Nephron progenitor cell (in vitro differentiated cells): Measurements from ENCODE around the gene BARX1.
"Not testable (repeated sequence)": the region's sequence is repeated elsewhere in the genome, so short reads cannot be mapped to it uniquely, and the experiment has no call there.

Experiments
- DNase-seq: peaks from one replicate; pipeline ENCODE4 v3.0.0; 2021
- H3K27ac Mint-ChIP-seq: 2 replicates; pipeline ENCODE4 v1.8.0; 2021; ENCODE audit warnings: mild to moderate bottlenecking, moderate library complexity, mixed read lengths
- H3K27me3 Mint-ChIP-seq: 2 replicates; pipeline ENCODE4 v1.8.0; 2021; ENCODE audit warnings: mild to moderate bottlenecking, low read depth, mixed read lengths; ENCODE audit not compliant: poor library complexity
- H3K36me3 Mint-ChIP-seq: 2 replicates; pipeline ENCODE4 v1.8.0; 2021; ENCODE audit warnings: low read depth, mixed read lengths
- H3K4me1 Mint-ChIP-seq: 2 replicates; pipeline ENCODE4 v1.8.0; 2021; ENCODE audit warnings: mixed read lengths
- H3K4me3 Mint-ChIP-seq: 2 replicates; pipeline ENCODE4 v1.8.0; 2021; ENCODE audit warnings: mild to moderate bottlenecking, moderate library complexity, mixed read lengths
- H3K9me3 Mint-ChIP-seq: 2 replicates; pipeline ENCODE4 v1.8.0; 2021; ENCODE audit warnings: mild to moderate bottlenecking, moderate library complexity, mixed read lengths
- CTCF ChIP-seq: fragments of 200-600 bp; sonication (generic); IDR thresholded peaks from 2 replicates; pipeline ENCODE4 v1.5.0; 2021; ENCODE audit warnings: antibody characterized with exemption

The BARX1 gene

GRCh38 chr9:93945400-93946337 is 9.5 kb downstream of the BARX1 start:
- TF ChIP-seq CTCF = no peak
- peaks cover 12% of the 10 kb centered on the region for H3K9me3 Mint-ChIP-seq
- H3K4me3 Mint-ChIP-seq = peak overlapping the region; percentile 76
- H3K27me3 Mint-ChIP-seq = peaks cover 100% of the 10 kb centered on the region
- peaks cover 45% of the 10 kb centered on the region for H3K4me1 Mint-ChIP-seq
- no peak overlapping the region for H3K27ac Mint-ChIP-seq
- no peaks in the 10 kb centered on the region for H3K36me3 Mint-ChIP-seq
- DNase-seq = no peak

- H3K27ac Mint-ChIP-seq = no peak overlapping the region
- peaks cover 36% of the 10 kb centered on the region for H3K4me1 Mint-ChIP-seq
- H3K27me3 Mint-ChIP-seq = peaks cover 100% of the 10 kb centered on the region
- no peaks in the 10 kb centered on the region for H3K36me3 Mint-ChIP-seq
- no peak for DNase-seq
- TF ChIP-seq CTCF = peak; percentile 15
- H3K4me3 Mint-ChIP-seq = no peak overlapping the region
- H3K9me3 Mint-ChIP-seq = peaks cover 8% of the 10 kb centered on the region
These were observed 11.1 kb downstream of the BARX1 start for GRCh38 chr9:93944011-93944410.

- no peak for TF ChIP-seq CTCF
- no peak for DNase-seq
- H3K4me1 Mint-ChIP-seq = peaks cover 25% of the 10 kb centered on the region
- H3K27me3 Mint-ChIP-seq = peaks cover 99% of the 10 kb centered on the region
- no peaks in the 10 kb centered on the region for H3K36me3 Mint-ChIP-seq
- H3K4me3 Mint-ChIP-seq = no peak overlapping the region
- no peak overlapping the region for H3K27ac Mint-ChIP-seq
- H3K9me3 Mint-ChIP-seq = peaks cover 8% of the 10 kb centered on the region
These were observed 13.0 kb downstream of the BARX1 start for GRCh38 chr9:93942161-93942560.

GRCh38 chr9:93941493-93941892 is 13.7 kb downstream of the BARX1 start:
- TF ChIP-seq CTCF = no peak
- peaks cover 8% of the 10 kb centered on the region for H3K9me3 Mint-ChIP-seq
- no peak overlapping the region for H3K4me3 Mint-ChIP-seq
- H3K27me3 Mint-ChIP-seq = peaks cover 99% of the 10 kb centered on the region
- DNase-seq = no peak
- H3K36me3 Mint-ChIP-seq = no peaks in the 10 kb centered on the region
- H3K27ac Mint-ChIP-seq = no peak overlapping the region
- H3K4me1 Mint-ChIP-seq = peaks cover 25% of the 10 kb centered on the region

- Mint-ChIP-seq H3K27me3 (peaks cover 99% of the 10 kb centered on the region), H3K27ac (no peak overlapping the region), H3K4me1 (peaks cover 19% of the 10 kb centered on the region), H3K36me3 (no peaks in the 10 kb centered on the region), H3K4me3 (no peak overlapping the region), H3K9me3 (peaks cover 8% of the 10 kb centered on the region)
- DNase-seq = no peak
- no peak for TF ChIP-seq CTCF
These were observed 14.2 kb downstream of the BARX1 start for GRCh38 chr9:93940951-93941350.

GRCh38 chr9:93939589-93939988 is 15.6 kb downstream of the BARX1 start:
- peaks cover 93% of the 10 kb centered on the region for H3K27me3 Mint-ChIP-seq
- H3K9me3 Mint-ChIP-seq, H3K36me3 Mint-ChIP-seq, DNase-seq, H3K4me1 Mint-ChIP-seq, H3K4me3 Mint-ChIP-seq, H3K27ac Mint-ChIP-seq: not testable (repeated sequence)
